Ishikawa (cell line): ENCODE results near the gene MITF.

Experiments used
- CEBPB ChIP-seq: IDR thresholded peaks from 2 replicates; pipeline ENCODE4 v1.6.1; 2012
- CREB1 ChIP-seq: IDR thresholded peaks from 2 replicates; pipeline ENCODE4 v1.6.1; 2012; ENCODE audit warnings: low read depth
- EGR1 ChIP-seq: IDR thresholded peaks from 2 replicates; pipeline ENCODE4 v1.6.1; 2012
- EP300 ChIP-seq: IDR thresholded peaks from 2 replicates; pipeline ENCODE4 v1.6.1; 2012; ENCODE audit warnings: borderline replicate concordance
- FOXM1 ChIP-seq: IDR thresholded peaks from 2 replicates; pipeline ENCODE4 v1.6.1; 2012; ENCODE audit warnings: low read depth, borderline replicate concordance
- MAX ChIP-seq: IDR thresholded peaks from 2 replicates; pipeline ENCODE4 v1.6.1; 2012
- NFIC ChIP-seq: IDR thresholded peaks from 2 replicates; pipeline ENCODE4 v1.6.1; 2012
- RAD21 ChIP-seq: IDR thresholded peaks from 2 replicates; pipeline ENCODE4 v1.6.1; 2012; ENCODE audit warnings: low read depth
- REST ChIP-seq: IDR thresholded peaks from 2 replicates; pipeline ENCODE4 v1.6.1; 2012; ENCODE audit warnings: low read depth, mild to moderate bottlenecking
- TAF1 ChIP-seq: IDR thresholded peaks from 2 replicates; pipeline ENCODE4 v1.6.1; 2012; ENCODE audit warnings: low read depth, mild to moderate bottlenecking
- TCF12 ChIP-seq: IDR thresholded peaks from 2 replicates; pipeline ENCODE4 v1.6.1; 2012; ENCODE audit warnings: low read depth
- TEAD4 ChIP-seq: IDR thresholded peaks from 2 replicates; pipeline ENCODE4 v1.6.1; 2012
- USF1 ChIP-seq: IDR thresholded peaks from 2 replicates; pipeline ENCODE4 v1.6.1; 2012
- YY1 ChIP-seq: IDR thresholded peaks from 2 replicates; pipeline ENCODE4 v1.6.1; 2012; ENCODE audit warnings: low read depth
- ZBTB7A ChIP-seq: IDR thresholded peaks from 2 replicates; pipeline ENCODE4 v1.6.1; 2012; ENCODE audit warnings: low read depth

The MITF gene

GRCh38 chr3:69864766-69865165, 125.5 kb downstream of the MITF start:
- TF ChIP-seq FOXM1 (no peak), TCF12 (no peak), CREB1 (no peak), ZBTB7A (no peak), CEBPB (no peak), EGR1 (no peak), YY1 (no peak), MAX (no peak), RAD21 (no peak), TAF1 (no peak), NFIC (no peak), REST (no peak), TEAD4 (no peak), EP300 (no peak), USF1 (no peak)

- TF ChIP-seq TEAD4 (no peak), EGR1 (no peak), ZBTB7A (no peak), REST (no peak), CREB1 (no peak), CEBPB (no peak)
These were observed 126.8 kb downstream of the MITF start for GRCh38 chr3:69865925-69866679.

- TF ChIP-seq YY1 (no peak), TAF1 (no peak), EP300 (no peak), RAD21 (no peak), ZBTB7A (no peak), FOXM1 (no peak; the same call in 1 of the 2 replicates), MAX (no peak), TEAD4 (no peak), USF1 (no peak), TCF12 (no peak), EGR1 (no peak), CREB1 (no peak), REST (no peak)
These were observed 127.9 kb downstream of the MITF start for GRCh38 chr3:69866988-69867720.

GRCh38 chr3:69867941-69868505, 128.8 kb downstream of the MITF start:
- no peak for TF ChIP-seq USF1
- TF ChIP-seq MAX: no peak
- no peak for TF ChIP-seq YY1
